OCI-LY1 (cell line): ENCODE data around the gene SLCO6A1.

ENCODE experiments used
- CTCF ChIP-seq: fragments of 200-600 bp; sonication (generic), shearing (Covaris generic); IDR thresholded peaks from 2 replicates; pipeline ENCODE4 v1.5.1; 2017; ENCODE audit warnings: mild to moderate bottlenecking, antibody characterized with exemption, low read length, moderate library complexity, mixed read lengths
- EZH2 ChIP-seq: fragments of 200-600 bp; sonication (generic), shearing (Covaris generic); IDR thresholded peaks from 2 replicates; pipeline ENCODE4 v1.8.0; 2017; ENCODE audit warnings: borderline replicate concordance, mixed run types, mild to moderate bottlenecking, antibody characterized with exemption, low read length, moderate library complexity, mixed read lengths

GRCh38 chr5:102523541-102524175, 24.9 kb upstream of the SLCO6A1 start:
- TF ChIP-seq EZH2 (no peak), CTCF (no peak)
